Measurements from ENCODE around the gene LEF1.

DNA sequence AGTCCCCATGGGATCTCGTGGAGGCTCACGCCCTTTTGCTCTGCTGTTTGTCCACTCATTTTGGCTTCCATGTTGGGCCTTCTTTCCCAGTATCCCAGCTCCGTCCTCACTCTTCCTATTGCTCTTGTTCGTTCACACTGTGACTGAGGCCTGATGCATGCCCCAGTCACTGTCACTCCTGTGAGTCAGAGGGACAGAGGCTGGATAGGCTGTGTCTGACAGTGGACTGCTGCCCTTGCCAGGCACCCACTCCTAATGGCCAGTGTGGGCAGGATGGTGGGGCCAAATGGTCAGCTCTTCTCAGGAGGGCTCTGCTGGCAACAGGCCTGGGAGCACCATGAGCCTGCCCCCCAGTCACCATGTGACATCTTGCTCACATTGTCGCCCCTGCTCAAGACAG is 139.0 kb downstream of the LEF1 start:
- TF ChIP-seq, protein P1, sequence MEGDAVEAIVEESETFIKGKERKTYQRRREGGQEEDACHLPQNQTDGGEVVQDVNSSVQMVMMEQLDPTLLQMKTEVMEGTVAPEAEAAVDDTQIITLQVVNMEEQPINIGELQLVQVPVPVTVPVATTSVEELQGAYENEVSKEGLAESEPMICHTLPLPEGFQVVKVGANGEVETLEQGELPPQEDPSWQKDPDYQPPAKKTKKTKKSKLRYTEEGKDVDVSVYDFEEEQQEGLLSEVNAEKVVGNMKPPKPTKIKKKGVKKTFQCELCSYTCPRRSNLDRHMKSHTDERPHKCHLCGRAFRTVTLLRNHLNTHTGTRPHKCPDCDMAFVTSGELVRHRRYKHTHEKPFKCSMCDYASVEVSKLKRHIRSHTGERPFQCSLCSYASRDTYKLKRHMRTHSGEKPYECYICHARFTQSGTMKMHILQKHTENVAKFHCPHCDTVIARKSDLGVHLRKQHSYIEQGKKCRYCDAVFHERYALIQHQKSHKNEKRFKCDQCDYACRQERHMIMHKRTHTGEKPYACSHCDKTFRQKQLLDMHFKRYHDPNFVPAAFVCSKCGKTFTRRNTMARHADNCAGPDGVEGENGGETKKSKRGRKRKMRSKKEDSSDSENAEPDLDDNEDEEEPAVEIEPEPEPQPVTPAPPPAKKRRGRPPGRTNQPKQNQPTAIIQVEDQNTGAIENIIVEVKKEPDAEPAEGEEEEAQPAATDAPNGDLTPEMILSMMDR (IDR thresholded peaks at IDR 0.05), result no peak
- TF ChIP-seq POLR2A (IDR thresholded peaks at IDR 0.05; ENCODE audit: low read depth), result no peak
- TF ChIP-seq EP300 (IDR thresholded peaks at IDR 0.05), result no peak
- no peak for TF ChIP-seq POLR2AphosphoS5 (IDR thresholded peaks at IDR 0.05)

All from esophagus muscularis mucosa (tissue), 4 donors.